Measurements from ENCODE around the gene C18orf32. TPM values are rescaled to one million over a fixed set of nuclear protein-coding genes. Genes with fewer than 3 reads are reported as not detected.

Gene C18orf32
- total and polyA plus RNA-seq, 2 donors (not counting 3 experiments of a cell fraction or from before 2014, with no cell fraction given): 20.4 to 27.4 TPM

GRCh38 chr18:49525981-49526380 lies 38.9 kb upstream of the C18orf32 start:
- Histone ChIP-seq H3K4me3 (replicated peaks in 1 of 3; ENCODE audit: insufficient read depth in 1 of 3, low read depth in 1 of 3, low read length in 3 of 3) (no peak overlapping the region), H3K4me2 (ENCODE audit: insufficient read depth, low read length) (no peak overlapping the region), H3K9me1 (replicated peaks; ENCODE audit: control insufficient read depth, extremely low read depth, insufficient read depth, low read length) (no peaks in the 10 kb centered on the region), H4K20me1 (replicated peaks; ENCODE audit: control insufficient read depth, extremely low read depth, insufficient read depth, low read length) (no peaks in the 10 kb centered on the region), H3K27ac (ENCODE audit: insufficient read depth, low read depth, low read length) (no peak overlapping the region), H3K27me3 (ENCODE audit: control insufficient read depth in 2 of 2, insufficient read depth in 2 of 2, low read length in 2 of 2) (peaks cover 0 to 3% of the 10 kb centered on the region in 2 experiments), H3K9me3 (replicated peaks; ENCODE audit: control insufficient read depth, insufficient read depth, low read length) (no peaks in the 10 kb centered on the region), H2AFZ (ENCODE audit: low read depth, low read length) (no peak overlapping the region), H3K4me1 (ENCODE audit: control insufficient read depth, extremely low read depth, insufficient read depth, low read length) (no peaks in the 10 kb centered on the region), H3K79me2 (ENCODE audit: control insufficient read depth, insufficient read depth, low read length) (no peaks in the 10 kb centered on the region), H3K36me3 (ENCODE audit: control insufficient read depth in 2 of 2, extremely low read depth in 1 of 2, insufficient read depth in 2 of 2, low read length in 2 of 2) (no peaks in the 10 kb centered on the region), H3K9ac (replicated peaks; ENCODE audit: extremely low read depth, insufficient read depth, low read length) (no peak overlapping the region)
- CTCF ChIA-PET: interaction anchor here (2.3 to 5.1 kb wide), 4 partner anchors 11 to 333 kb away, joined by 8 to 28 read pairs (median 12); no protein-coding TSS in a partner anchor
- FAIRE-seq (no peak), DNase-seq (ENCODE audit: low read depth, low spot score) (no peak)
- no TSS peak for BruUV-seq (replicated peaks)
- TF ChIP-seq CTCF (IDR thresholded peaks at IDR 0.05; ENCODE audit: extremely low read depth in 1 of 2, insufficient read depth in 1 of 2, low read depth in 1 of 2, low read length in 2 of 2): no peak
- no peak for TF ChIP-seq GATA2 (IDR thresholded peaks at IDR 0.05; ENCODE audit: insufficient read depth, insufficient read length, low read depth, low read length)
- TF ChIP-seq POLR2A (IDR thresholded peaks at IDR 0.05; ENCODE audit: low read depth, low read length): no peak
- TF ChIP-seq POLR2AphosphoS5 (IDR thresholded peaks at IDR 0.05; ENCODE audit: insufficient read depth, low read depth, low read length): no peak
- no peak for TF ChIP-seq FOS (IDR thresholded peaks at IDR 0.05; ENCODE audit: borderline replicate concordance, insufficient read depth, low read length)
- no peak for TF ChIP-seq MAX (IDR thresholded peaks at IDR 0.05; ENCODE audit: insufficient read depth, insufficient read length)
- no peak for TF ChIP-seq MYC (IDR thresholded peaks at IDR 0.05; ENCODE audit: low read depth, low read length)
- no peak for TF ChIP-seq JUN (IDR thresholded peaks at IDR 0.05; ENCODE audit: borderline replicate concordance, insufficient read depth, insufficient read length, low read depth)
- no peak for TF ChIP-seq EZH2 (IDR thresholded peaks at IDR 0.05; ENCODE audit: borderline replicate concordance, low read depth, low read length, severe bottlenecking)
- intact Hi-C loops (cut with micrococcal nuclease): no loop called here
- dilution Hi-C loops (cut with MboI; ENCODE audit: extremely low pct_ligation_motif_present, low sequenced_read_pairs): no loop called here
- POLR2A ChIA-PET: no interaction called here

Data from endothelial cell of umbilical vein (primary cell).